GM23248 (cell line): ENCODE results near the gene GET3. TPM values are rescaled to one million over a fixed set of nuclear protein-coding genes. Genes with fewer than 3 reads are reported as not detected.
A peak's percentile ranks its signal among the peaks of the same experiment; 100 is the strongest.

Source experiments
- DNase-seq: peaks from one replicate; pipeline ENCODE4 v3.0.0-alpha.2; 2015
- H2AFZ ChIP-seq: fragments of 200-600 bp; sonication (generic); 2 replicates; pipeline ENCODE4 v1.6.1; 2016; ENCODE audit warnings: antibody characterized with exemption
- H3F3A ChIP-seq: fragments of 200-600 bp; sonication (generic); 2 replicates; pipeline ENCODE4 v1.6.1; 2016; ENCODE audit warnings: mild to moderate bottlenecking, antibody characterized with exemption, mixed run types; ENCODE audit not compliant: insufficient read depth
- H3K27ac ChIP-seq: fragments of 200-600 bp; sonication (generic); 2 replicates; pipeline ENCODE4 v1.5.1; 2016; ENCODE audit warnings: mild to moderate bottlenecking
- H3K27me3 ChIP-seq: fragments of 200-600 bp; sonication (generic); replicated peaks from 2 replicates; pipeline ENCODE4 v1.6.1; 2016; ENCODE audit warnings: mild to moderate bottlenecking; ENCODE audit not compliant: insufficient read depth
- H3K36me3 ChIP-seq: fragments of 200-600 bp; sonication (generic); 2 replicates; pipeline ENCODE4 v1.6.1; 2016; ENCODE audit warnings: low read depth, mild to moderate bottlenecking
- H3K4me1 ChIP-seq: fragments of 200-600 bp; sonication (generic); 2 replicates; pipeline ENCODE4 v1.6.1; 2016; ENCODE audit warnings: mild to moderate bottlenecking; ENCODE audit not compliant: insufficient read depth
- H3K4me2 ChIP-seq: fragments of 200-600 bp; sonication (generic); one replicate; pipeline ENCODE4 v1.6.1; 2016; ENCODE audit warnings: mild to moderate bottlenecking; ENCODE audit not compliant: unreplicated experiment
- H3K4me3 ChIP-seq: fragments of 200-600 bp; sonication (generic); 2 replicates; pipeline ENCODE4 v1.5.1; 2016; ENCODE audit warnings: mild to moderate bottlenecking
- H3K79me2 ChIP-seq: fragments of 200-600 bp; sonication (generic); 2 replicates; pipeline ENCODE4 v1.6.1; 2016; ENCODE audit warnings: mild to moderate bottlenecking; ENCODE audit not compliant: insufficient read depth
- H3K9ac ChIP-seq: fragments of 200-600 bp; sonication (generic); 2 replicates; pipeline ENCODE4 v1.6.1; 2016; ENCODE audit warnings: mild to moderate bottlenecking
- H3K9me2 ChIP-seq: fragments of 200-600 bp; sonication (generic); 2 replicates; pipeline ENCODE4 v1.6.1; 2016; ENCODE audit warnings: mixed run types, mild to moderate bottlenecking, moderate library complexity; ENCODE audit not compliant: insufficient read depth
- H3K9me3 ChIP-seq: fragments of 200-600 bp; sonication (generic); one replicate; pipeline ENCODE4 v1.6.1; 2017; ENCODE audit warnings: low read depth
- H4K20me1 ChIP-seq: fragments of 200-600 bp; sonication (generic); 2 replicates; pipeline ENCODE4 v1.6.0; 2016; ENCODE audit not compliant: insufficient read depth
- EZH2 ChIP-seq: fragments of 200-600 bp; sonication (generic); IDR thresholded peaks from 2 replicates; pipeline ENCODE4 v1.6.1; 2018; ENCODE audit warnings: antibody characterized with exemption, mild to moderate bottlenecking; ENCODE audit not compliant: insufficient read depth, poor library complexity, severe bottlenecking
- EZH2phosphoT487 ChIP-seq: fragments of 200-600 bp; sonication (generic); IDR thresholded peaks from 2 replicates; pipeline ENCODE4 v1.6.1; 2018; ENCODE audit warnings: antibody characterized with exemption, moderate library complexity, mild to moderate bottlenecking, low read depth; ENCODE audit not compliant: insufficient read depth
- WGBS, 2 experiments: methylation state at CpG; one replicate each; pipeline ENCODE4 v1.1.6; 2015 to 2017; ENCODE audit warnings: low lambda C conversion rate in 2 of 2, low coverage in 1 of 2; ENCODE audit errors: missing lambda C conversion rate in 2 of 2; 5-methylcytosine and 5-hydroxymethylcytosine counted together
- in situ Hi-C: fragments of 300-500 bp; cut with MboI; formaldehyde crosslinking; loops from 2 replicates; pipeline ENCODE4 v1.15.0; 2020
- polyA plus RNA-seq: library from polyadenylated mRNA; unstranded; fragments of >200 nt; fragmentation: Nextera tagmentation; extraction: Ambion mirVana; gene quantifications from 2 replicates; pipeline ENCODE4 v1.2.1, GENCODE V29; 2016
- total RNA-seq: library from RNA; depleted of rRNA; stranded (reverse); fragments of >200 nt; shearing (Covaris generic); gene quantifications from 2 replicates; pipeline ENCODE4 v1.2.3, GENCODE V29; 2014

Gene GET3
- total and polyA plus RNA-seq, 2 experiments from 2014 or later = 106 to 110 TPM

GRCh38 chr19:12769689-12770088 is 32.4 kb downstream of the GET3 start:
- Histone ChIP-seq H3K27me3 (no peaks in the 10 kb centered on the region), H3K4me1 (peaks cover 6% of the 10 kb centered on the region; the same call in 1 of the 2 replicates), H3K4me2 (no peak overlapping the region), H3K79me2 (no peaks in the 10 kb centered on the region), H3K9me2 (no peaks in the 10 kb centered on the region), H3K27ac (no peak overlapping the region), H3K4me3 (no peak overlapping the region), H3K9me3 (no peaks in the 10 kb centered on the region), H3K9ac (no peak overlapping the region), H3K36me3 (no peaks in the 10 kb centered on the region), H2AFZ (no peak overlapping the region), H4K20me1 (no peaks in the 10 kb centered on the region), H3F3A (peaks cover 14% of the 10 kb centered on the region; the same call in 1 of the 2 replicates)
- no peak for DNase-seq
- in situ Hi-C loops = no loop called here
- 76 to 82% methylated on average over 22 to 37 of the region's 37 CpGs for WGBS, 2 experiments
- no peak for TF ChIP-seq EZH2
- TF ChIP-seq EZH2phosphoT487 = no peak

DNA sequence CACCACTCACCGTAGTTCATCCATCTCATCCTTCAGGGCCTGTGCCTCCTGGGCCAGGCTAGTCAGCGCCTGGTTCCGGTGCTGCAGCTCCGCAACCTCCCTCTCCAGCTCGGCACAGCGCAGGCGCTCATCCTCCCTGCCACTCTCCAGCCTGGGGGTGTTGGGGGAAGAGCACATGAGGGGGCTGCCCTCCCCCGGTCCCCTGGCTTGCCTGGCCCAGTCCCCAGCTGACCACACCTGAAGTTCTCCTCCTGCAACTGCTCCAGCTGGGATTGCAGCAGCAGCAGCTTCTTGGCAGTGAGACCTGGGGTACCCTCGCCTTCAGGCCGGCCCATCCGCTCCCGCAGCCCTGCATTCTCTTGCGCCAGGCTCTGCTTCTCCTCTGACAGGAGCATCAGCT is 33.6 kb downstream of the GET3 start:
- in situ Hi-C loops = no loop called here
- WGBS, 2 experiments = 95 to 97% methylated on average over 12 to 13 of the region's 13 CpGs
- H3K9me3 ChIP-seq = no peaks in the 10 kb centered on the region

DNA sequence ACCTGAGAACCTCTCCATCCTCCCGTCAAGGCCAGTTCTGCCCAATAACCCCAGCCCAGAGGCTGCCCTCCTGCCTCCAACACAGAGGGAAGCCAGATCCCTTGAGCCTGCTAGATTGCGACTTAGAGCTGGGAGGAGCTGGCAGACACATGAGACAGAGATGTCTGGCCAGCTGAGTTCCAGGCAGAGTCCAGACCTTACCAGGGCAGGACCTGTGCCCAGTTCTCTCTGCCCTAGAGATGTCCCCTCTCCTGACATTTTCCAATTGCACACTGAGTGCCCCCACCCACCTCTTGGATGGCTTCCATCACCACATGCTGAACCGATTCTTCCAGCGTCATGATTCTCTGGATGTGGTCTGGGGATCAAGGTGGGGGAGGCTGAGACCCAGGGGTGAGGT is 35.0 kb downstream of the GET3 start:
- TF ChIP-seq EZH2phosphoT487 (no peak), EZH2 (no peak)
- H2AFZ ChIP-seq = no peak overlapping the region
- H3K79me2 ChIP-seq = no peaks in the 10 kb centered on the region
- 32% methylated on average over 4 of the region's 4 CpGs for WGBS, 2 experiments
- H3K4me3 ChIP-seq = no peak overlapping the region
- H3K27me3 ChIP-seq = no peaks in the 10 kb centered on the region
- no peaks in the 10 kb centered on the region for H3K9me2 ChIP-seq
- H4K20me1 ChIP-seq = no peaks in the 10 kb centered on the region
- in situ Hi-C loops = no loop called here
- H3K36me3 ChIP-seq = no peaks in the 10 kb centered on the region
- H3K9ac ChIP-seq = no peak overlapping the region
- H3K9me3 ChIP-seq = no peaks in the 10 kb centered on the region
- peaks cover 6% of the 10 kb centered on the region; the same call in 1 of the 2 replicates for H3K4me1 ChIP-seq
- no peak overlapping the region for H3K4me2 ChIP-seq
- no peak for DNase-seq
- H3F3A ChIP-seq = peaks cover 14% of the 10 kb centered on the region; the same call in 1 of the 2 replicates
- no peak overlapping the region for H3K27ac ChIP-seq

More for the DNA sequence above, 33.6 kb downstream of the GET3 start:
- H3K9ac ChIP-seq = no peak overlapping the region
- H3K4me1 ChIP-seq = peaks cover 6% of the 10 kb centered on the region; the same call in 1 of the 2 replicates
- TF ChIP-seq EZH2 = no peak
- no peak for TF ChIP-seq EZH2phosphoT487
- no peak overlapping the region for H3K4me3 ChIP-seq
- no peaks in the 10 kb centered on the region for H3K9me2 ChIP-seq
- H4K20me1 ChIP-seq = no peaks in the 10 kb centered on the region
- H3K36me3 ChIP-seq = no peaks in the 10 kb centered on the region
- H3K79me2 ChIP-seq = no peaks in the 10 kb centered on the region
- H3K4me2 ChIP-seq = no peak overlapping the region
- H2AFZ ChIP-seq = no peak overlapping the region
- no peak for DNase-seq
- no peaks in the 10 kb centered on the region for H3K27me3 ChIP-seq
- no peak overlapping the region for H3K27ac ChIP-seq
- H3F3A ChIP-seq = peaks cover 14% of the 10 kb centered on the region; the same call in 1 of the 2 replicates

DNA sequence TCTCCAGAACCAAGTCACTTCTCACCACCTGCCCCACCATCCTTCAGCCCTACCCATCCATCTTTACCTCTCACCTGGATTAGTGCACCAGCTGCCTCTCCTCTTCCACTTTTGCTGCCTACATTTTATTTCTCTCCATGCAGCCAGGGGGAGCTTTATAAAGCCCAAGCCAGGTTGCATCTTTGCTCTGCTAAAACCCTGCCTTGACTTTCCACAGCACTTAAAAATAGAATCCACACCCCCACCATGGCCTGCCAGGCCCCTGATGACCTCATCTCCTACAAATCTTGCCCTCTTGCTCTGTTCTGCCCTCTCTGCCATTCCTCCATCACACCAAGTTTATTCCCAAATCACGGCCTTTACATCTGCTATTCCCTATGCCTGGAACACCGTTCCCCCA is 36.3 kb downstream of the GET3 start:
- no peak overlapping the region for H3K4me3 ChIP-seq
- H2AFZ ChIP-seq = no peak overlapping the region
- no peaks in the 10 kb centered on the region for H3K9me3 ChIP-seq
- no peak overlapping the region for H3K9ac ChIP-seq
- H4K20me1 ChIP-seq = no peaks in the 10 kb centered on the region
- no peaks in the 10 kb centered on the region for H3K36me3 ChIP-seq
- no peaks in the 10 kb centered on the region for H3K79me2 ChIP-seq
- WGBS, 2 experiments = 75 to 88% methylated on average over 2 of the region's 2 CpGs
- H3K4me1 ChIP-seq = peaks cover 6% of the 10 kb centered on the region; the same call in 1 of the 2 replicates
- H3K4me2 ChIP-seq = no peak overlapping the region
- TF ChIP-seq EZH2phosphoT487 (no peak), EZH2 (no peak)
- in situ Hi-C loops = no loop called here
- DNase-seq = peak; percentile 65
- peaks cover 17% of the 10 kb centered on the region; the same call in 1 of the 2 replicates for H3F3A ChIP-seq
- H3K27ac ChIP-seq = no peak overlapping the region
- H3K9me2 ChIP-seq = no peaks in the 10 kb centered on the region
- H3K27me3 ChIP-seq = no peaks in the 10 kb centered on the region
